Mesendoderm (in vitro differentiated cells): ENCODE measurements around the gene TXNDC16. TPM values are rescaled to one million over a fixed set of nuclear protein-coding genes. Genes with fewer than 3 reads are reported as not detected.

Source experiments
- DNase-seq: peaks from one replicate; pipeline ENCODE4 v3.0.0; 2013
- H2AK5ac ChIP-seq: 2 replicates; pipeline ENCODE4 v1.6.1; 2013; ENCODE audit warnings: low read length, inconsistent platforms
- H2BK120ac ChIP-seq: 2 replicates; pipeline ENCODE4 v1.6.1; 2013; ENCODE audit warnings: low read depth, mild to moderate bottlenecking, low read length, moderate library complexity, mixed read lengths
- H2BK15ac ChIP-seq: replicated peaks from 2 replicates; pipeline ENCODE4 v1.6.1; 2013; ENCODE audit warnings: low read depth, mild to moderate bottlenecking, moderate library complexity
- H2BK5ac ChIP-seq: 2 replicates; pipeline ENCODE4 v1.6.1; 2013; ENCODE audit warnings: low read length, inconsistent platforms
- H3K18ac ChIP-seq: 2 replicates; pipeline ENCODE4 v1.6.1; 2013; ENCODE audit warnings: mild to moderate bottlenecking, low read length, mixed read lengths
- H3K23ac ChIP-seq: one replicate; pipeline ENCODE4 v1.6.1; 2013; ENCODE audit warnings: low read length
- H3K27ac ChIP-seq: 2 replicates; pipeline ENCODE4 v1.5.1; 2013; ENCODE audit warnings: low read depth, mild to moderate bottlenecking, inconsistent platforms, low read length, moderate library complexity
- H3K27me3 ChIP-seq: 2 replicates; pipeline ENCODE4 v1.6.1; 2013; ENCODE audit warnings: low read length, control low read depth, mild to moderate bottlenecking, inconsistent platforms; ENCODE audit not compliant: insufficient read depth, poor library complexity
- H3K36me3 ChIP-seq: 2 replicates; pipeline ENCODE4 v1.6.1; 2013; ENCODE audit warnings: low read length, inconsistent platforms; ENCODE audit not compliant: control insufficient read depth, insufficient read depth
- H3K4ac ChIP-seq: one replicate; pipeline ENCODE4 v1.6.1; 2013; ENCODE audit warnings: low read depth, mild to moderate bottlenecking, low read length, moderate library complexity
- H3K4me1 ChIP-seq: 2 replicates; pipeline ENCODE4 v1.6.1; 2013; ENCODE audit warnings: low read depth, low read length, inconsistent platforms; ENCODE audit not compliant: control insufficient read depth
- H3K4me2 ChIP-seq: 2 replicates; pipeline ENCODE4 v1.6.1; 2013; ENCODE audit warnings: low read length
- H3K4me3 ChIP-seq: 2 replicates; pipeline ENCODE4 v1.5.1; 2013; ENCODE audit warnings: mild to moderate bottlenecking, low read length
- H3K56ac ChIP-seq: one replicate; pipeline ENCODE4 v1.6.1; 2013; ENCODE audit warnings: low read length
- H3K79me1 ChIP-seq: 2 replicates; pipeline ENCODE4 v1.6.1; 2013; ENCODE audit warnings: low read length, inconsistent platforms
- H3K79me2 ChIP-seq: 2 replicates; pipeline ENCODE4 v1.6.1; 2013; ENCODE audit warnings: mild to moderate bottlenecking, low read length; ENCODE audit not compliant: control insufficient read depth, insufficient read depth
- H3K9ac ChIP-seq: 2 replicates; pipeline ENCODE4 v1.6.1; 2013; ENCODE audit warnings: low read length, inconsistent platforms
- H4K5ac ChIP-seq: one replicate; pipeline ENCODE4 v1.6.1; 2013; ENCODE audit warnings: low read length
- H4K8ac ChIP-seq: one replicate; pipeline ENCODE4 v1.6.1; 2013; ENCODE audit warnings: low read depth, mild to moderate bottlenecking, control low read depth, low read length, moderate library complexity
- WGBS: extraction: QIAGEN DNeasy Blood & Tissue Kit; methylation state at CpG from one replicate; pipeline ENCODE4 v1.1.7; 2013; ENCODE audit warnings: low lambda C conversion rate, missing lambda C conversion rate; ENCODE audit not compliant: insufficient coverage; ENCODE audit errors: extremely low coverage; 5-methylcytosine and 5-hydroxymethylcytosine counted together
- polyA plus RNA-seq, 2 experiments: library from polyadenylated mRNA; stranded (reverse); fragments of 200-250 nt; gene quantifications; one replicate each; pipeline ENCODE4 v1.2.3, GENCODE V29; 2013

The TXNDC16 gene
- polyA plus RNA-seq (2013, experiment 1 of 2) = 5.3 TPM
- 5.2 TPM for polyA plus RNA-seq (2013, experiment 2 of 2)

DNA sequence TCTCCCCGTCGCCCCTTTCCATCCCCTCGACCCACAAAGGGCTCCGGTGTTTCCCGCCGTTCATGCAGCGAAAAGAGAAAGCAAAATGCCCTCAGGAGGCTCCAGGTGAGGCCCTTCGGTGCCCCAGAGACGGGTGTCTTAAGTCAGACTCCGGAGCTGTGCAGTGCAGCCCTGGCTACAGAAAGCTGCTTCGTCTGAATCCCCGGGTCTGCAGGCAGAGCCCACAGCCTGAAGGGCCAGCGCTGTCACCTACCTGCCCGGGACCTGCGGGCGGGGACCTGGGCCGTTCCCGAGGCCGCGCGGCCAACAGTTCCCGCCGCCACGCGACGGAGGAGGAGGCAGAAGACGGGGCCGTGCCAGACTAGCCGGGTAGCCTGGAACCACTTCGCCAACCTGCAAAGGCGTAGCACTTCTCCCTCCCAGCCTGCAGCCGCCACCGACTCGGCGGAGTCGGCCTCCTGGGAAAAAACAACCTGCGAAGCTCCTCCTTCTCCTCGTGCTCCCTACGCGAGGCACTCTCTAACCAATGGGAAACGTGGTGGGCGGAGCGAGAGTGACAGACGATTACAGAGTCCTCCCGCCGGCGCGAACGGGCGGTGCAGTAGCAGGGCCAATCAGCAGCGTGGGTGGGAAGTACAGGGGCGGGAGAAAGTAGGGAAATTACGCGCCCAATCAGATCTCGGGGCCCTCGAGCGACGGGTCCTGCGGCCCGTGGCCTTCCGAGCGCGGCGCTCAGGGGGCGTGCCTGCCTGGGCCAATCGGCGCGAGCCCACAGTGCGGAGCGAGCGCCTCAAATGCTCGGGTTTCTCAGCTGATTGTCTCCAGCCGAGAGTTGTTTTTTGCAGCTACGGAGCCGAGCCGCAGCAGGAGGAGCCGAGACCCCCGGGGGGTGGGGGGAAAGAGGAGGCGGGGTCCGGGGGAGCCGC is at the start of gene TXNDC16, which contains the start of gene GPR137C:
Gene TXNDC16, minus strand, starts transcription at position 443 of the 926 bp plus-strand sequence. CDS start 8,948 bp downstream, outside the sequence.
Gene GPR137C, plus strand, starts transcription at position 774 of the 926 bp plus-strand sequence. CDS start 312 bp downstream, outside the sequence.
- no peak within 1 kb of the TSS for H4K8ac ChIP-seq
- no peak within 1 kb of the TSS for H2BK120ac ChIP-seq
- peak within 1 kb of the TSS; percentile 90 for H3K56ac ChIP-seq
- H3K79me2 ChIP-seq = no peaks in the 10 kb centered on the region
- peak; percentile 100 for DNase-seq
- H2BK15ac ChIP-seq = no peak within 1 kb of the TSS
- H3K27me3 ChIP-seq = peaks cover 2% of the 10 kb centered on the region
- H3K4me2 ChIP-seq = peak within 1 kb of the TSS; percentile 100
- no peak within 1 kb of the TSS for H2BK5ac ChIP-seq
- peak within 1 kb of the TSS; percentile 75 for H3K4me3 ChIP-seq
- H2AK5ac ChIP-seq = no peak within 1 kb of the TSS
- WGBS = no CpG with 5 or more reads among the region's 81 CpGs
- no peak within 1 kb of the TSS for H4K5ac ChIP-seq
- H3K27ac ChIP-seq = peak within 1 kb of the TSS; percentile 78
- H3K9ac ChIP-seq = peak within 1 kb of the TSS; percentile 78
- H3K79me1 ChIP-seq = peaks cover 2% of the 10 kb centered on the region
- no peaks in the 10 kb centered on the region for H3K36me3 ChIP-seq
- H3K4me1 ChIP-seq = peaks cover 1% of the 10 kb centered on the region
- H3K18ac ChIP-seq = peak within 1 kb of the TSS; percentile 7
- H3K23ac ChIP-seq = peak within 1 kb of the TSS; percentile 85
- no peak within 1 kb of the TSS for H3K4ac ChIP-seq

DNA sequence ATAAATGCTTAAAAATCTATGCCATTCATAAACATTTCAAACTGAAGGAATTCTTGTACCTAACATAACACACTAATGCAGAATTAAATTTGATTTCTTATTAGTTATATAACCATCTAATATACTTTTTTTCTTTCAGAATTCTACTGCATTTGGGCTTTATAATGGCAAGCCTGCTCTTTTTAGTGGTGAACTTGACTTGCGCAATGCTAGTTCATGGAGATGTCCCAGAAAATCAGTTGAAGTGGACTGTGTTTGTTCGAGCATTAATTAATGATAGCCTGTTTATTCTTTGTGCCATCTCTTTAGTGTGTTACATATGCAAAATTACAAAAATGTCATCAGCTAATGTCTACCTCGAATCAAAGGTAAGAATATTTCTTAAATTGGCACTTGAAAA is 47.7 kb upstream of the TXNDC16 start:
- Histone ChIP-seq H2BK5ac (no peak overlapping the region), H3K4me3 (no peak overlapping the region), H2BK15ac (no peak overlapping the region), H3K27me3 (no peaks in the 10 kb centered on the region), H3K4me2 (no peak overlapping the region), H2BK120ac (no peak overlapping the region), H2AK5ac (no peak overlapping the region), H4K5ac (no peak overlapping the region), H3K36me3 (no peaks in the 10 kb centered on the region), H3K4me1 (no peaks in the 10 kb centered on the region), H3K9ac (no peak overlapping the region), H3K18ac (no peak overlapping the region), H4K8ac (no peak overlapping the region), H3K79me1 (no peaks in the 10 kb centered on the region), H3K4ac (no peak overlapping the region), H3K23ac (no peak overlapping the region), H3K79me2 (no peaks in the 10 kb centered on the region), H3K56ac (no peak overlapping the region), H3K27ac (no peak overlapping the region)
- DNase-seq = no peak
- no CpG with 5 or more reads among the region's 3 CpGs for WGBS

GRCh38 chr14:52598568-52598967 is 46.3 kb upstream of the TXNDC16 start:
- Histone ChIP-seq H3K4ac (no peak overlapping the region), H2BK15ac (no peak overlapping the region), H2AK5ac (no peak overlapping the region), H4K8ac (no peak overlapping the region), H2BK120ac (no peak overlapping the region), H3K18ac (no peak overlapping the region), H3K9ac (no peak overlapping the region), H3K79me1 (no peaks in the 10 kb centered on the region), H3K27me3 (no peaks in the 10 kb centered on the region), H3K23ac (no peak overlapping the region), H3K79me2 (no peaks in the 10 kb centered on the region), H3K4me1 (no peaks in the 10 kb centered on the region), H3K36me3 (no peaks in the 10 kb centered on the region), H2BK5ac (no peak overlapping the region), H3K4me3 (no peak overlapping the region), H3K27ac (no peak overlapping the region), H3K4me2 (no peak overlapping the region), H4K5ac (no peak overlapping the region), H3K56ac (no peak overlapping the region)
- no CpG with 5 or more reads among the region's 1 CpG for WGBS
- no peak for DNase-seq

- Histone ChIP-seq H3K79me2 (no peaks in the 10 kb centered on the region), H3K4me3 (no peak overlapping the region), H3K79me1 (no peaks in the 10 kb centered on the region), H2AK5ac (no peak overlapping the region), H2BK120ac (no peak overlapping the region), H3K4me2 (no peak overlapping the region), H2BK5ac (no peak overlapping the region), H3K4ac (no peak overlapping the region), H3K56ac (no peak overlapping the region), H2BK15ac (no peak overlapping the region), H3K27me3 (no peaks in the 10 kb centered on the region), H3K36me3 (no peaks in the 10 kb centered on the region), H3K27ac (no peak overlapping the region), H4K8ac (no peak overlapping the region), H3K9ac (no peak overlapping the region), H3K23ac (no peak overlapping the region), H3K18ac (no peak overlapping the region), H4K5ac (no peak overlapping the region), H3K4me1 (no peaks in the 10 kb centered on the region)
- WGBS = no CpG with 5 or more reads among the region's 5 CpGs
- DNase-seq = no peak
Observed at GRCh38 chr14:52596861-52597260, 44.6 kb upstream of the TXNDC16 start.

DNA sequence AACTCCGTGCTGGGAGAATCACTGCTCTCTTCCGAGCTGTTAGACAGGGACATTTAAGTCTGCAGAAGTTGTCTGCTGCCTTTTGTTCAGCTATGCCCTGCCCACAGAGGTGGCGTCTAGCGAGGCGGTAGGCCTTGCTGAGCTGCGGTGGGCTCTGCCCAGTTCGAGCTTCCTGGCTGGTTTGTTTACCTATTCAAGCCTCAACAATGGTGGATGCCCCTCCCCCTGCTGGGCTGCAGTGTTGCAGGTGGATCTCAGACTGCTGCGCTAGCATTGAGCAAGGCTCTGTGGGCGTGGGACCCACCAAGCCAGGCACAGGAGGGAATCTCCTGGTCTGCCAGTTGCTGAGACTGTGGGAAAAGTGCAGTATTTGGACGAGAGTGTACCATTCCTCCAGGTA is 44.0 kb upstream of the TXNDC16 start:
- WGBS = no CpG with 5 or more reads among the region's 10 CpGs
- Histone ChIP-seq H3K4me2 (no peak overlapping the region), H4K5ac (no peak overlapping the region)

More for the DNA sequence above, 44.0 kb upstream of the TXNDC16 start:
- Histone ChIP-seq H3K27me3 (no peaks in the 10 kb centered on the region), H2BK5ac (no peak overlapping the region), H3K79me1 (no peaks in the 10 kb centered on the region), H3K79me2 (no peaks in the 10 kb centered on the region), H3K4ac (no peak overlapping the region), H3K4me3 (no peak overlapping the region), H3K9ac (no peak overlapping the region), H3K18ac (no peak overlapping the region), H3K23ac (no peak overlapping the region), H3K56ac (no peak overlapping the region), H2AK5ac (no peak overlapping the region), H3K36me3 (no peaks in the 10 kb centered on the region), H3K27ac (no peak overlapping the region), H3K4me1 (no peaks in the 10 kb centered on the region), H2BK15ac (no peak overlapping the region), H2BK120ac (no peak overlapping the region), H4K8ac (no peak overlapping the region)
- DNase-seq = peak; percentile 8
